ENCODE measurements around the gene TUSC2. TPM values are rescaled to one million over a fixed set of nuclear protein-coding genes. Genes with fewer than 3 reads are reported as not detected.
A peak's percentile ranks its signal among the peaks of the same experiment; 100 is the strongest.

The TUSC2 gene
- total RNA-seq, 1 donor from 2014 or later, result 25.4 TPM

DNA sequence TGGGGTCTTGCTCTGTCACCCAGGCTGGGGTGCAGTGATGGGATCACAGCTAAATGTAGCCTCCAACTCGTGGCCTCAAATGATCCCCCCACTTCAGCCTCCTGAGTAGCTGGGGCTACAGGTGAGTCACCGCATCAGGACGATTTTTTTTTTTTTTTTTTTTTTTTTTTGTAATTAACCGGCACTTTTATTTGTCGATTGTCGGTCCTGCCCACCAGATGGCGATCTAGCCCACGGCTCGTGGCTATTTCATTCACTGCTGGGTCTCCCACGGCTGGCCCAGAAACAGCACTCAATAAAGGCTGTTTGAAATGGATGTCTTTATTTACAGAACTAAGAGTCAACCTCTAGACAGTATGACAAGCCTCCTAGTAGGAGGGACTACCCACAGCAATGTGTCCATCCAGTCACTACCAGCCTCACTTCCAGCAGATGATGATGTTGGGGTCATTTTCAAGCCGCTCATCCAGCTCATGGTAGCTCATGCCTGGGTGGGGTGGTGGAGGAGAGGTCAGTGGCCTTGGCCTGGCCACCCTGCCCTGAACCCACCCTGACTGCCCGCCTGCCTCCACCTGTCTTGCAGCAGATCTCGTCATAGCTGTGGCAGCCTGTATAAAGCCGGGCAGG is 19.3 kb upstream of the TUSC2 start:
- intact Hi-C loops (cut with DNase I), result loop anchor here (1.0 kb wide), 1 partner anchor 195 kb away; no protein-coding TSS in a partner anchor
- TF ChIP-seq, protein P1, sequence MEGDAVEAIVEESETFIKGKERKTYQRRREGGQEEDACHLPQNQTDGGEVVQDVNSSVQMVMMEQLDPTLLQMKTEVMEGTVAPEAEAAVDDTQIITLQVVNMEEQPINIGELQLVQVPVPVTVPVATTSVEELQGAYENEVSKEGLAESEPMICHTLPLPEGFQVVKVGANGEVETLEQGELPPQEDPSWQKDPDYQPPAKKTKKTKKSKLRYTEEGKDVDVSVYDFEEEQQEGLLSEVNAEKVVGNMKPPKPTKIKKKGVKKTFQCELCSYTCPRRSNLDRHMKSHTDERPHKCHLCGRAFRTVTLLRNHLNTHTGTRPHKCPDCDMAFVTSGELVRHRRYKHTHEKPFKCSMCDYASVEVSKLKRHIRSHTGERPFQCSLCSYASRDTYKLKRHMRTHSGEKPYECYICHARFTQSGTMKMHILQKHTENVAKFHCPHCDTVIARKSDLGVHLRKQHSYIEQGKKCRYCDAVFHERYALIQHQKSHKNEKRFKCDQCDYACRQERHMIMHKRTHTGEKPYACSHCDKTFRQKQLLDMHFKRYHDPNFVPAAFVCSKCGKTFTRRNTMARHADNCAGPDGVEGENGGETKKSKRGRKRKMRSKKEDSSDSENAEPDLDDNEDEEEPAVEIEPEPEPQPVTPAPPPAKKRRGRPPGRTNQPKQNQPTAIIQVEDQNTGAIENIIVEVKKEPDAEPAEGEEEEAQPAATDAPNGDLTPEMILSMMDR (IDR thresholded peaks at IDR 0.05), result peak; percentile 28 to 54 (median 39)
- peak overlapping the region in 1 of 2 donors; percentile 42 for H3K27ac ChIP-seq
- peak in 1 of 2 donors; percentile 80 for DNase-seq (ENCODE audit: low spot score in 2 of 2)
- no peak overlapping the region for H3K4me3 ChIP-seq
- H3K36me3 ChIP-seq, result peaks cover 0 to 13% of the 10 kb centered on the region in 2 donors
- H3K4me1 ChIP-seq, result peaks cover 19 to 26% of the 10 kb centered on the region in 2 donors
- no peaks in the 10 kb centered on the region for H3K27me3 ChIP-seq
- H3K9me3 ChIP-seq, result no peaks in the 10 kb centered on the region

DNA sequence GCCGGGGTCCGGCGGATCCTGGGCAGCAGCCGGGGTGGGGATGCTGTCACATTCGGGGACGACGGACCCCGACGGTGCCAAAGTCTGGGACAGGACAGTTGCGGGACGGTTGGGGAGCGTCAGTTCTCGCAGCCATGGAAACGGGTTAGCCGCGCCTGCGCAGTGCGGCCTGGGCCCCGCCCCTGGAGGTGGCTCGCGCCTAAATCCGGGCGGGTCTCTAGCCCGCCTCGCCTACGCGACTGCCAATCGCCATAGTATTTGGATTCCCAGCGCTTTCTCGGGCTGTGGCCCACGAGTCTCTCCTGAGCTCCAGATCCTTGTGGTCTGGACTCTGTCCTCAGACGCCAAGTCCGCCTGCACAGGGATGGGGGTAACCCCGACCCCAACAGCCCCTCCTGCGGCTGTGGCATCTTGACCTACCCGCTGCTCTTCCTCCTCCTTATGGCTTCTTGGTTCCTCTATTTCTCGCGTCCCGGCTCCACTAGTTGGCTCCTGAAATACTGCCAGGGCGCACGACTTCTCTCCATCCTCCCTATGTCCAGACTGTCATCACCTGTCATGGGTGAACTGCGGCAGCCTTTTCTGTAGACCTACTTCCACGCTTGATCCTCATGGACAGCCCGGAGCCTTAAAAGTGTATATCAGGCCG is 17.7 kb upstream of the TUSC2 start, which contains the start of gene ZMYND10:
ZMYND10 (minus strand) TSS at position 147 of the 649 bp plus-strand sequence. CDS start 153 bp downstream, outside the sequence.
- Histone ChIP-seq H3K36me3 (peaks cover 0 to 13% of the 10 kb centered on the region in 2 donors), H3K27ac (no peak within 1 kb of the TSS), H3K27me3 (no peaks in the 10 kb centered on the region), H3K4me3 (peak within 1 kb of the TSS; percentile 43 to 63), H3K9me3 (no peaks in the 10 kb centered on the region), H3K4me1 (peaks cover 15 to 25% of the 10 kb centered on the region in 2 donors)
- DNase-seq (ENCODE audit: low spot score in 2 of 2), result no peak
- TF ChIP-seq, protein P1 (IDR thresholded peaks at IDR 0.05), result no peak
- intact Hi-C loops (cut with DNase I), result no loop called here

DNA sequence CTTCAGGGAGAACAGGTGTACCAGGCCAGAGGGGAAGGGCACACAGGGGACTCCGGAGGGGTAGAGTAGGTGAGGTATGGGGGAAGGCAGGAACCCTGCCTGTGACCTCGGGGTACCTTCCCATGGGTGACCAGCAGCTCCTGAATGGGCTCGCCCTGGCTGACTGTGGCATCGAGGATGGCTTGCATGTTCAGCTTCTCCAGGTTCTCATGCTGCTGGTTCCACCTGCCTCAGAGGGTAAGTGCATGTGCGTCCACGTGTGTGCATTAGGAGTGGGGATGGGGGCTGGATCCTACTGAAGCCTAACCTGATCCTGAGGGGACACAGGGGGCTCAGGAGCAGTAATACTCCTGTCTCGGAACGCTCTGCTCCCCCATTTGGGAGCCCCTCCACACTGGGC is 17.0 kb upstream of the TUSC2 start:
- peak overlapping the region; percentile 43 to 63 for H3K4me3 ChIP-seq
- no peaks in the 10 kb centered on the region for H3K9me3 ChIP-seq
- intact Hi-C loops (cut with DNase I), result no loop called here

DNA sequence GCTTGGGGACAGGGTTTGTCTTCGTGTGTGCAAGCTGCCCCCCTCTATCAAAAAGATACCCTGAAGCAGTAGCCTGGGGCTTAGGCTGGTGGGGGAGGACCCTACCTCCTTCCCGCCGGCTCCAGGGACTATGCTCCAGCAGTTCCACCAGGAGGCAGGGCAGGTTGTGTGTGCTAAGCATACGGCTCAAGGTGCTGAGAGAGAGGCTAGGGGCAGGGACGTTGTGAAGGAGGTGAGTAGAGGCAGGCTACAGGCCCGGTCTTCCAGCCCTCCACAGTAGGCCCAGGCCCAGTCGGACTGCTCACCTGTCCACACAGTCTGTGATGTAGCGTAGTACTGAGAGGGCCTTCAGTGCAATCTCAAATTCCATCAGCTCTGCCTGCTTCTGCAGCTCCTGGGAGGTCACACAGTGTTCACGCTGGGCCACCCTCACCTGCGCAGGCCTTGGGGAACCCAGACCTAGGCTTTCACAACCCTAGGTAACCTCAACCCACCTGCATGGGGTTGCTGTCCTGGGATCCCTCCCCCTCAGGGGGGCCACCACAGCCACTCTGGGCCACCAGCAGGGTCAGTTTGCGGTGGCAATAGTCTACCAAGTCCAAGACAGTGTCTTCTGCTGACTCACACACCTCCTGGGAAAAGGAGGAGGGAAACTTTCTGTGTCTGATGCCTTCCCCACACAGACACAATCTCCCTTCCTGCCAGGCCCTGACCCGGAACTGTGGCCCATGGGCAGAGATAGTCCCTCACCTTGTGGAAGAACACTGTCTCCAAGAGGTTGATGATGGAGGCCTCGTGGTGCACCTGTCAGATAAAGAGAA is 15.0 kb upstream of the TUSC2 start:
- Histone ChIP-seq H3K36me3 (peaks cover 0 to 6% of the 10 kb centered on the region in 2 donors), H3K9me3 (no peaks in the 10 kb centered on the region), H3K27me3 (no peaks in the 10 kb centered on the region), H3K4me3 (no peak overlapping the region), H3K4me1 (peaks cover 20 to 41% of the 10 kb centered on the region in 2 donors), H3K27ac (no peak overlapping the region)
- DNase-seq (ENCODE audit: low spot score in 2 of 2), result no peak
- intact Hi-C loops (cut with DNase I), result no loop called here
- TF ChIP-seq, protein P1 (IDR thresholded peaks at IDR 0.05), result no peak

More for the DNA sequence above, 17.0 kb upstream of the TUSC2 start:
- TF ChIP-seq, protein P1 (IDR thresholded peaks at IDR 0.05), result no peak
- Histone ChIP-seq H3K27me3 (no peaks in the 10 kb centered on the region), H3K4me1 (peaks cover 20 to 31% of the 10 kb centered on the region in 2 donors), H3K36me3 (peaks cover 0 to 13% of the 10 kb centered on the region in 2 donors), H3K27ac (no peak overlapping the region)
- no peak for DNase-seq (ENCODE audit: low spot score in 2 of 2)

DNA sequence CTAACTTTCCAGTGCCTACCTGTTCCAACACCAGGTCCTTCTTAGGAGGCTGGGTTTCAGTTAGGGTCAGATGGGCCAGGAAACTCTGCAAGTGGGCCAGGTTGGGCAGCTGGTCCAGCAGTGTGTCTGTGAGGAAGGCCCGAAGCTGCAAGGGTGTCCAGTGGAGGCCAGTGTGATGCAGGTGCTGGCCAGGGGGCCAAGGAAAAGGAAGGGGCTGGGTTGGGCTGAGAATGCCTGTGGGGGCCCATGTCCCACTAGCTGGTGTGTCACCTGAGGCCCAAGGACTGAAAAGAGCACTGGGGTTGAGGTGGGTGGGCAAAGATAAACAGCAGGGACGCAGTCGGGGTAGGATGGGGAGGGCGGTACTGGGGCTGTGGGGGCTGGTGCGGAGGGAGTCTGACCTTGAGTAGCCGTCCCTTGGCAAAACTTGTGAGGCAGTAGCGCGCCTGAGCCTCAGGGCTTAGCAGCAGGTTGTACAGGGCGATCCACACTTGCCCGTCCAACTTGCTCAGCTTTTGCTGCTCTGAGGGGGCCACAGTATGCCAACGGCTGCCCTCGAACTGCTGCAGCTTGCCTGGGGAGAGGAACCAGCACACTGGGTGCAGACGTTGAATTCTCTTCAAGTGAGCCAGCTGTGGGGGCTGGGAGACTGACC is 14.1 kb upstream of the TUSC2 start:
- TF ChIP-seq, protein P1 (IDR thresholded peaks at IDR 0.05), result no peak
- no peaks in the 10 kb centered on the region for H3K27me3 ChIP-seq
- H3K36me3 ChIP-seq, result no peaks in the 10 kb centered on the region
- no peak overlapping the region for H3K27ac ChIP-seq
- H3K4me3 ChIP-seq, result peak overlapping the region in 1 of 2 donors; percentile 96
- H3K4me1 ChIP-seq, result peaks cover 21 to 45% of the 10 kb centered on the region in 2 donors
- intact Hi-C loops (cut with DNase I), result no loop called here
- H3K9me3 ChIP-seq, result no peaks in the 10 kb centered on the region
- DNase-seq (ENCODE audit: low spot score in 2 of 2), result no peak

All from ascending aorta (tissue), 2 donors.